Kidney epithelial cell (primary cell): ENCODE results near the gene COL4A1. TPM values are rescaled to one million over a fixed set of nuclear protein-coding genes. Genes with fewer than 3 reads are reported as not detected.

ENCODE experiments used
- DNase-seq: peaks from one replicate; pipeline ENCODE4 v3.0.0-alpha.2; 2010; ENCODE audit warnings: low read depth
- H3K27me3 ChIP-seq: 2 replicates; pipeline ENCODE4 v1.6.0; 2011; ENCODE audit warnings: low read length; ENCODE audit not compliant: control insufficient read depth, insufficient read depth
- H3K36me3 ChIP-seq: 2 replicates; pipeline ENCODE4 v1.5.1; 2011; ENCODE audit warnings: low read length; ENCODE audit not compliant: control insufficient read depth, insufficient read depth
- H3K4me3 ChIP-seq: 2 replicates; pipeline ENCODE4 v1.5.1; 2011; ENCODE audit warnings: low read depth, mild to moderate bottlenecking, control low read depth, low read length
- CTCF ChIP-seq: IDR thresholded peaks from 2 replicates; pipeline ENCODE4 v1.5.1; 2011; ENCODE audit warnings: mild to moderate bottlenecking, moderate library complexity, low read length, control low read depth, inconsistent platforms; ENCODE audit not compliant: insufficient read depth, poor library complexity, severe bottlenecking
- total RNA-seq: library from RNA; depleted of rRNA; stranded (reverse); fragments of >200 nt; gene quantifications from 2 replicates; pipeline ENCODE4 v1.2.3, GENCODE V29; 2015

The COL4A1 gene
- total RNA-seq, 1 donor from 2014 or later = 1,018 TPM

- Histone ChIP-seq H3K4me3 (no peak overlapping the region), H3K27me3 (no peaks in the 10 kb centered on the region), H3K36me3 (no peaks in the 10 kb centered on the region)
- no peak for TF ChIP-seq CTCF
- DNase-seq = no peak
Observed at GRCh38 chr13:110327051-110327721, 20.2 kb upstream of the COL4A1 start.

GRCh38 chr13:110326263-110326904, 19.4 kb upstream of the COL4A1 start:
- Histone ChIP-seq H3K27me3 (no peaks in the 10 kb centered on the region), H3K4me3 (no peak overlapping the region), H3K36me3 (no peaks in the 10 kb centered on the region)
- TF ChIP-seq CTCF = no peak
- DNase-seq = no peak

- TF ChIP-seq CTCF = no peak
- Histone ChIP-seq H3K36me3 (no peaks in the 10 kb centered on the region), H3K4me3 (no peak overlapping the region), H3K27me3 (no peaks in the 10 kb centered on the region)
- DNase-seq = no peak
Observed at GRCh38 chr13:110324026-110324749, 17.2 kb upstream of the COL4A1 start.

- DNase-seq = peak; percentile 95
- Histone ChIP-seq H3K27me3 (no peaks in the 10 kb centered on the region), H3K4me3 (no peak overlapping the region), H3K36me3 (no peaks in the 10 kb centered on the region)
- TF ChIP-seq CTCF = peak; percentile 50
Observed at GRCh38 chr13:110323172-110323891, 16.4 kb upstream of the COL4A1 start.

- TF ChIP-seq CTCF = no peak
- H3K4me3 ChIP-seq = no peak overlapping the region
- H3K27me3 ChIP-seq = no peaks in the 10 kb centered on the region
- no peak for DNase-seq
- H3K36me3 ChIP-seq = no peaks in the 10 kb centered on the region
Observed at GRCh38 chr13:110322828-110323171, 15.8 kb upstream of the COL4A1 start.
